Common myeloid progenitor, CD34-positive (primary cell): ENCODE measurements around the gene RARB.

ENCODE experiments used
- CTCF ChIA-PET: fragments of 350-600 bp; sonication (Branson Sonifier 250); formaldehyde crosslinking; loops from one replicate; lab custom pipeline; 2021; ENCODE audit warnings: antibody characterized with exemption; lab: Charles Lee
- POLR2A ChIA-PET: fragments of 350-600 bp; sonication (Branson Sonifier 250); formaldehyde crosslinking; loops from one replicate; lab custom pipeline; 2021; ENCODE audit warnings: antibody characterized with exemption; lab: Charles Lee
- DNase-seq, 3 donors: peaks; one replicate each; pipeline versions ENCODE4 v3.0.0 to v3.0.0-alpha.2; 2013
- H3K27ac ChIP-seq, 2 experiments: 1 replicate in 1 of 2; 2 replicates in 1 of 2; pipeline ENCODE4 v1.7.0; 2013; ENCODE audit warnings: inconsistent platforms in 2 of 2, low read length in 2 of 2, mild to moderate bottlenecking in 2 of 2, low read depth in 1 of 2, moderate library complexity in 1 of 2; ENCODE audit not compliant: severe bottlenecking in 2 of 2, insufficient read depth in 1 of 2, poor library complexity in 1 of 2
- H3K27me3 ChIP-seq, 5 experiments: replicated peaks in 2 of 5; 1 replicate in 3 of 5; 2 replicates in 2 of 5; pipeline versions ENCODE4 v1.6.1 to v1.7.0; 2013; ENCODE audit warnings: low read length in 4 of 5, mild to moderate bottlenecking in 2 of 5, moderate library complexity in 2 of 5, inconsistent platforms in 1 of 5; ENCODE audit not compliant: insufficient read depth in 5 of 5, control insufficient read depth in 4 of 5
- H3K36me3 ChIP-seq, 4 experiments: 1 replicate in 2 of 4; 2 replicates in 2 of 4; pipeline versions ENCODE4 v1.6.1 to v1.7.0; 2013; ENCODE audit warnings: low read length in 3 of 4, control low read depth in 1 of 4, mild to moderate bottlenecking in 1 of 4; ENCODE audit not compliant: control insufficient read depth in 4 of 4, insufficient read depth in 4 of 4
- H3K4me1 ChIP-seq, 4 experiments: 1 replicate in 3 of 4; 2 replicates in 1 of 4; pipeline versions ENCODE4 v1.6.1 to v1.7.1; 2013; ENCODE audit warnings: low read length in 3 of 4, mild to moderate bottlenecking in 3 of 4, control low read depth in 1 of 4, inconsistent platforms in 1 of 4, moderate library complexity in 1 of 4; ENCODE audit not compliant: control insufficient read depth in 4 of 4, insufficient read depth in 4 of 4; ENCODE audit errors: control extremely low read depth in 1 of 4
- H3K4me3 ChIP-seq, 7 experiments: 1 replicate in 4 of 7; 2 replicates in 3 of 7; pipeline versions ENCODE4 v1.5.1 to v1.7.0; 2013; ENCODE audit warnings: mild to moderate bottlenecking in 7 of 7, low read length in 6 of 7, moderate library complexity in 6 of 7, inconsistent platforms in 2 of 7, low read depth in 2 of 7, control low read depth in 1 of 7; ENCODE audit not compliant: insufficient read depth in 4 of 7, control insufficient read depth in 1 of 7; ENCODE audit errors: extremely low read depth in 1 of 7
- H3K9me3 ChIP-seq, 5 experiments: 1 replicate in 4 of 5; 2 replicates in 1 of 5; pipeline versions ENCODE4 v1.6.1 to v1.7.1; 2013; ENCODE audit warnings: low read length in 4 of 5, mild to moderate bottlenecking in 2 of 5, inconsistent platforms in 1 of 5, low read depth in 1 of 5, moderate library complexity in 1 of 5; ENCODE audit not compliant: control insufficient read depth in 4 of 5, insufficient read depth in 2 of 5; ENCODE audit errors: control extremely low read depth in 1 of 5
- whole genome bisulfite sequencing: methylation state at CpG from one replicate; pipeline ENCODE4 v1.1.5; 2013; ENCODE audit not compliant: insufficient coverage; 5-methylcytosine and 5-hydroxymethylcytosine counted together

The RARB gene

GRCh38 chr3:25433106-25433505 is 5.0 kb downstream of the RARB start:
- DNase-seq, result no peak
- Histone ChIP-seq H3K27ac (no peak overlapping the region), H3K27me3 (peaks cover 12 to 52% (median 23%) of the 10 kb centered on the region in 5 experiments), H3K4me1 (peaks cover 0 to 5% (median 2%) of the 10 kb centered on the region in 4 experiments), H3K4me3 (no peak overlapping the region), H3K9me3 (no peaks in the 10 kb centered on the region), H3K36me3 (no peaks in the 10 kb centered on the region)
- ChIA-PET CTCF (interaction anchor here (1.9 kb wide), 1 partner anchor 11 kb away, joined by 7 read pairs; no protein-coding TSS in a partner anchor), POLR2A (no interaction called here)
- WGBS, result 100% methylated on average over 1 of the region's 2 CpGs

DNA sequence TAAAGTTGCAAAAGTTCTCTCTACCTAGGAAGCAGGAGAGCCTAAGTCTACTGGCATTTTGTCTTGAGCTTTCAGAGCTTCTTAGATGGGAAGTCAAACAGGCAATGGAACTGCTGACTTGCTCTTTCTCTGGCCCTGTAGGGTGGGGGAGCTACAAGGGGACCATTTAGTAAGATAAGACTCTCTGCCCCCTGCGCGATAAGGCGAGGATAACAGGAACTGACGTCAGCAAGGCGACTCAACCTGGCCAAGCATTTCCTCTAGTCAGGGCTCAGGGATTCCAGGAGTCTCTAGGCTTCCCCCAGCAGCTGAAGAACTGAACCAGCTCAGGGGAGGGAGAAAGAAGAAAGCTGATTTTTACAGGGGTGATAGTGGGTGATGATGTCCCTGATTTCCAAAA is 5.8 kb downstream of the RARB start:
- Histone ChIP-seq H3K36me3 (no peaks in the 10 kb centered on the region), H3K4me1 (no peaks in the 10 kb centered on the region), H3K4me3 (no peak overlapping the region), H3K27me3 (peaks cover 9 to 45% (median 20%) of the 10 kb centered on the region in 5 experiments), H3K27ac (no peak overlapping the region), H3K9me3 (no peaks in the 10 kb centered on the region)
- 10% methylated on average over 5 of the region's 5 CpGs for WGBS
- CTCF ChIA-PET, result interaction anchor here (1.6 to 1.9 kb wide), 2 partner anchors 10 to 160 kb away, joined by 3 to 7 read pairs; no protein-coding TSS in a partner anchor
- peak; percentile 28 to 43 (median 31) for DNase-seq
- POLR2A ChIA-PET, result no interaction called here

DNA sequence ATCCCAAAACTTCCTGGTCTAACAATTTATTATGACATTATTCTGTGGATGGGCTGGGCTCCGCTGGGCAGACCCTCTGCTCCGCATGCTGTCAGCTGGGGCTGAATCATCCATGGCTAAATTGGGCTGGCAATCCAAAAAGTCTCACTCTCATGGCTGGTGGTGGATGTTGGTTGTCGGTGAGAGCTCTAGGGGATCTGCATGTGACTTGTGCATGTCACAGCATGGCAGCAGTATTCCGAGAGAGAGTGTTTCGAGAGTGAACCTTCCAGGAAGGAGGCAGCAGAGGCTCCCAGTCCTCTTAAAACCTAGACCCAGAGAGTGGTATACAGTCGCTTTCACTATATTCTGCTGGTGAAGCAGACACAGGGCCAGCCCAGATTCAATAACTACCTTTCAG is 9.9 kb downstream of the RARB start:
- Histone ChIP-seq H3K36me3 (no peaks in the 10 kb centered on the region), H3K4me3 (no peak overlapping the region), H3K9me3 (no peaks in the 10 kb centered on the region), H3K27me3 (peaks cover 0 to 10% (median 3%) of the 10 kb centered on the region in 5 experiments), H3K27ac (no peak overlapping the region), H3K4me1 (no peaks in the 10 kb centered on the region)
- CTCF ChIA-PET, result interaction anchor here (2.0 kb wide), 1 partner anchor 12 kb away, joined by 4 read pairs; no protein-coding TSS in a partner anchor
- WGBS, result 90% methylated on average over 5 of the region's 6 CpGs
- POLR2A ChIA-PET, result no interaction called here
- no peak for DNase-seq

DNA sequence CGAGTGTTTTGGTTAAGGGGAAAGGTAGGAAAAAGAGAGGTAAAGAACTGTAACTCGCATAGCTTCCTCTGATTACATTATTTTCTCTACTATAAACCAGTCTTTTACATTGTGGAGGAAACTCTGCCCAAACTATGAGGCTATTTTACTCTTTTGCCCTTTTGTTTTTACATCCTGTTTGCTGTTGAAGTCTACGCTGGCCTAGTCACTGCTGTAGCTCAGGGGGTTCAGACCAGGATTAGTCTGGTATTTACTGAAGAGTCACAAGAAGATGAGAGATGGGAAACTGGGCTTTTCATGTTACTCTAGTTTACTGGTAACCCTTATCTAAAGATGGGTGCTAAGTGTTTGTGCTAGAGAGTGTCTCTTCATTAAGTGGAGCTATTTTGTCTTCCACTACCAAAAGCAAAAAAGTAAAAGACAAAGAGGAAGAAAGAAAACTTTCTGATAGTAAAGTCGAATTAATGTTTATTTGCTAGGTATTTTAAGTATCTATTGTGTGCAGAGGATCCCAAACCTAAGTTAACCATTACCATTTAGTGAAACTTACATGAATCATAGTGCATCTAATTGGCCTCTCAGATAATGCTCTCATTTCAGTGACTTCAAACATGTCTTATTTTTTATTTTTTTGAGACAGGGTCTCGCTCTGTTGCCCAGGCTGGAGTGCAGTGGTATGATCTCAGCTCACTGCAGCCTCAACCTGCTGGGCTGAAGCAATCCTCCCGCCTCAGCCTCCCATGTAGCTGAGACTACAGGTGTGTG is 10.9 kb downstream of the RARB start:
- POLR2A ChIA-PET, result no interaction called here
- Histone ChIP-seq H3K4me1 (no peaks in the 10 kb centered on the region), H3K4me3 (no peak overlapping the region), H3K27ac (no peak overlapping the region), H3K27me3 (peaks cover 0 to 2% (median 0%) of the 10 kb centered on the region in 5 experiments), H3K36me3 (no peaks in the 10 kb centered on the region), H3K9me3 (no peaks in the 10 kb centered on the region)
- WGBS, result 100% methylated on average over 2 of the region's 6 CpGs
- CTCF ChIA-PET, result interaction anchor here (2.0 kb wide), 1 partner anchor 11 kb away, joined by 4 read pairs; no protein-coding TSS in a partner anchor
- no peak for DNase-seq

- H3K27me3 ChIP-seq, result no peaks in the 10 kb centered on the region
- ChIA-PET POLR2A (no interaction called here), CTCF (interaction anchor here (0.9 to 3.5 kb wide), 8 partner anchors 9 to 39 kb away, joined by 3 to 14 read pairs (median 4); partner anchors contain the start of gene RARB)
- H3K27ac ChIP-seq, result no peak overlapping the region
- H3K4me3 ChIP-seq, result no peak overlapping the region
- H3K4me1 ChIP-seq, result no peaks in the 10 kb centered on the region
- 96% methylated on average over 14 of the region's 17 CpGs for WGBS
- H3K36me3 ChIP-seq, result no peaks in the 10 kb centered on the region
- no peaks in the 10 kb centered on the region for H3K9me3 ChIP-seq
- DNase-seq, result peak; percentile 24 to 25 (median 24)
These were observed 13.3 kb downstream of the RARB start for GRCh38 chr3:25441234-25441856.

- ChIA-PET POLR2A (no interaction called here), CTCF (interaction anchor here (0.7 to 3.5 kb wide), 8 partner anchors 10 to 38 kb away, joined by 3 to 14 read pairs (median 4); partner anchors contain the start of gene RARB)
- Histone ChIP-seq H3K4me3 (no peak overlapping the region), H3K9me3 (no peaks in the 10 kb centered on the region), H3K27me3 (no peaks in the 10 kb centered on the region), H3K27ac (no peak overlapping the region), H3K36me3 (no peaks in the 10 kb centered on the region), H3K4me1 (no peaks in the 10 kb centered on the region)
- DNase-seq, result no peak
- 100% methylated on average over 3 of the region's 3 CpGs for WGBS
These were observed 14.4 kb downstream of the RARB start for GRCh38 chr3:25442486-25442885.

DNA sequence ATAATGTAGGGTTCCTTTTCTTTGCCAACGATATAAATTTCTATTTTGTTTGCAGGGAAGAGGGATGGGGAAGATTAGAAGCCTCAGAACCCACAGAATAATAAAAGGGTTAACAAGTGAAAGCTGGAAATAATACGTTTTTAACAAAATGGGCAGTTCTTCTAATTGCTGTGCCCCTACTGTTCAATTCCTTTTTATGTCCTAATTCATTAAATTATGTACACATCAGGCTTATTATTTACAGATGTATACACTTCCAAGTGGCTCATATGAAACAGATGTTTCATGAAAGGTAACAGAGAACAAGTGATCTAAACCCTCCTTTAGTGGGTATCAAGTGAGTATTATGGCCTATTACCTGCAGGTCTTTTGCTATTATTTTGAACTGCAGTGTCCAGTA is 16.2 kb downstream of the RARB start:
- H3K27me3 ChIP-seq, result no peaks in the 10 kb centered on the region
- no peak for DNase-seq
- ChIA-PET POLR2A (no interaction called here), CTCF (interaction anchor here (0.9 to 2.1 kb wide), 3 partner anchors 9 to 14 kb away, joined by 3 to 7 read pairs (median 5); no protein-coding TSS in a partner anchor)
- H3K27ac ChIP-seq, result no peak overlapping the region
- no peaks in the 10 kb centered on the region for H3K9me3 ChIP-seq
- no peaks in the 10 kb centered on the region for H3K4me1 ChIP-seq
- H3K4me3 ChIP-seq, result no peak overlapping the region
- H3K36me3 ChIP-seq, result no peaks in the 10 kb centered on the region
- no CpG with 5 or more reads among the region's 2 CpGs for WGBS
